ENCODE measurements around the gene PCLAF.

GRCh38 chr15:64337761-64338160, 43.5 kb downstream of the PCLAF start:
- TF ChIP-seq, protein P1, sequence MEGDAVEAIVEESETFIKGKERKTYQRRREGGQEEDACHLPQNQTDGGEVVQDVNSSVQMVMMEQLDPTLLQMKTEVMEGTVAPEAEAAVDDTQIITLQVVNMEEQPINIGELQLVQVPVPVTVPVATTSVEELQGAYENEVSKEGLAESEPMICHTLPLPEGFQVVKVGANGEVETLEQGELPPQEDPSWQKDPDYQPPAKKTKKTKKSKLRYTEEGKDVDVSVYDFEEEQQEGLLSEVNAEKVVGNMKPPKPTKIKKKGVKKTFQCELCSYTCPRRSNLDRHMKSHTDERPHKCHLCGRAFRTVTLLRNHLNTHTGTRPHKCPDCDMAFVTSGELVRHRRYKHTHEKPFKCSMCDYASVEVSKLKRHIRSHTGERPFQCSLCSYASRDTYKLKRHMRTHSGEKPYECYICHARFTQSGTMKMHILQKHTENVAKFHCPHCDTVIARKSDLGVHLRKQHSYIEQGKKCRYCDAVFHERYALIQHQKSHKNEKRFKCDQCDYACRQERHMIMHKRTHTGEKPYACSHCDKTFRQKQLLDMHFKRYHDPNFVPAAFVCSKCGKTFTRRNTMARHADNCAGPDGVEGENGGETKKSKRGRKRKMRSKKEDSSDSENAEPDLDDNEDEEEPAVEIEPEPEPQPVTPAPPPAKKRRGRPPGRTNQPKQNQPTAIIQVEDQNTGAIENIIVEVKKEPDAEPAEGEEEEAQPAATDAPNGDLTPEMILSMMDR (IDR thresholded peaks at IDR 0.05 in 2 of 3, conservative IDR thresholded peaks at IDR 0.05 in 1 of 3; ENCODE audit: borderline replicate concordance in 1 of 3, insufficient read depth in 1 of 3, low read depth in 2 of 3, low read length in 2 of 3): no peak
- TF ChIP-seq EZH2phosphoT487 (IDR thresholded peaks at IDR 0.05; ENCODE audit: borderline replicate concordance): no peak
- no peak for TF ChIP-seq JUND (IDR thresholded peaks at IDR 0.05)
- no peak for TF ChIP-seq POLR2AphosphoS5 (IDR thresholded peaks at IDR 0.05; ENCODE audit: low read depth, low read length)
- TF ChIP-seq POLR2A (IDR thresholded peaks at IDR 0.05; ENCODE audit: borderline replicate concordance, extremely low read depth, insufficient read depth, insufficient read length): no peak
- no peak for TF ChIP-seq CBX3 (IDR thresholded peaks at IDR 0.05; ENCODE audit: low read depth)
- TF ChIP-seq EZH2 (IDR thresholded peaks at IDR 0.05): no peak
- TF ChIP-seq TCF7L2 (IDR thresholded peaks at IDR 0.05; ENCODE audit: borderline replicate concordance, extremely low read depth, insufficient read depth, insufficient read length): no peak
